Activated B cell treated with CpG ODN at 0.5 μM for 24 hours (primary cell): ENCODE measurements around the gene SNPH. TPM values are rescaled to one million over a fixed set of nuclear protein-coding genes. Genes with fewer than 3 reads are reported as not detected.

Experiments used
- ATAC-seq: fragments of 200-7000 bp; cut with Tn5 transposase; one replicate; pipeline ENCODE4 v1.10.0; 2021; ENCODE audit warnings: low read depth, mild to moderate bottlenecking, moderate library complexity
- CTCF ChIA-PET: fragments of 350-600 bp; sonication (Branson Sonifier 250); formaldehyde crosslinking; loops from one replicate; lab custom pipeline; 2021; ENCODE audit warnings: antibody characterized with exemption; lab: Charles Lee
- POLR2A ChIA-PET: fragments of 350-600 bp; sonication (Branson Sonifier 250); formaldehyde crosslinking; loops from one replicate; lab custom pipeline; 2021; ENCODE audit warnings: antibody characterized with exemption; lab: Charles Lee
- DNase-seq: peaks from one replicate; pipeline ENCODE4 v3.0.0; 2022
- H3K27ac Mint-ChIP-seq: one replicate; pipeline ENCODE4 v1.8.0; 2020; ENCODE audit warnings: mixed read lengths
- H3K27me3 Mint-ChIP-seq: one replicate; pipeline ENCODE4 v1.8.0; 2021; ENCODE audit warnings: mixed read lengths
- H3K36me3 Mint-ChIP-seq: one replicate; pipeline ENCODE4 v1.8.0; 2021; ENCODE audit warnings: low read depth, mixed read lengths
- H3K4me1 Mint-ChIP-seq: one replicate; pipeline ENCODE4 v1.8.0; 2021; ENCODE audit warnings: mixed read lengths
- H3K4me3 Mint-ChIP-seq: one replicate; pipeline ENCODE4 v1.8.0; 2020; ENCODE audit warnings: mild to moderate bottlenecking, mixed read lengths
- H3K9me3 Mint-ChIP-seq: one replicate; pipeline ENCODE4 v1.8.0; 2020; ENCODE audit warnings: mixed read lengths
- CTCF ChIP-seq: fragments of 200-600 bp; IDR thresholded peaks from one replicate; pipeline ENCODE4 v1.8.0; 2022; ENCODE audit warnings: antibody characterized with exemption, mild to moderate bottlenecking
- intact Hi-C: fragments of 100-400 bp; cut with micrococcal nuclease; formaldehyde crosslinking; loops from one replicate; pipeline ENCODE4 v1.15.1; 2024
- total RNA-seq: library from RNA; stranded (reverse); gene quantifications from 2 replicates; pipeline ENCODE4 v1.2.3, GENCODE V29; 2022

The SNPH gene
- total RNA-seq, 1 donor from 2014 or later = 0.86 TPM

GRCh38 chr20:1282966-1283365 is 16.9 kb downstream of the SNPH start:
- intact Hi-C loops = no loop called here
- TF ChIP-seq CTCF = no peak
- Mint-ChIP-seq H3K27ac (no peak overlapping the region), H3K4me3 (no peak overlapping the region), H3K27me3 (no peaks in the 10 kb centered on the region), H3K4me1 (peaks cover 3% of the 10 kb centered on the region), H3K9me3 (no peaks in the 10 kb centered on the region), H3K36me3 (no peaks in the 10 kb centered on the region)
- ATAC-seq = no peak
- no peak for DNase-seq
- ChIA-PET CTCF (no interaction called here), POLR2A (no interaction called here)

GRCh38 chr20:1283522-1284510 is 17.7 kb downstream of the SNPH start:
- ATAC-seq (no peak), DNase-seq (no peak)
- no peaks in the 10 kb centered on the region for H3K36me3 Mint-ChIP-seq
- H3K4me3 Mint-ChIP-seq = no peak overlapping the region
- intact Hi-C loops = no loop called here
- peaks cover 3% of the 10 kb centered on the region for H3K4me1 Mint-ChIP-seq
- no peaks in the 10 kb centered on the region for H3K9me3 Mint-ChIP-seq
- CTCF ChIA-PET = interaction anchor here (1.6 kb wide), 1 partner anchor 8 kb away, joined by 3 read pairs; no protein-coding TSS in a partner anchor
- no peak for TF ChIP-seq CTCF
- POLR2A ChIA-PET = no interaction called here
- H3K27ac Mint-ChIP-seq = no peak overlapping the region
- H3K27me3 Mint-ChIP-seq = no peaks in the 10 kb centered on the region

- POLR2A ChIA-PET = no interaction called here
- no peak overlapping the region for H3K27ac Mint-ChIP-seq
- no peaks in the 10 kb centered on the region for H3K27me3 Mint-ChIP-seq
Measured at GRCh38 chr20:1286267-1287024, 20.4 kb downstream of the SNPH start.

GRCh38 chr20:1287306-1287705 is 21.2 kb downstream of the SNPH start:
- ChIA-PET POLR2A (no interaction called here), CTCF (no interaction called here)
- no peak for TF ChIP-seq CTCF
- no peaks in the 10 kb centered on the region for H3K27me3 Mint-ChIP-seq
- H3K9me3 Mint-ChIP-seq = no peaks in the 10 kb centered on the region
- intact Hi-C loops = no loop called here
- H3K36me3 Mint-ChIP-seq = no peaks in the 10 kb centered on the region
- H3K4me3 Mint-ChIP-seq = no peak overlapping the region
- no peak overlapping the region for H3K27ac Mint-ChIP-seq
- H3K4me1 Mint-ChIP-seq = no peaks in the 10 kb centered on the region
- no peak for ATAC-seq
- no peak for DNase-seq

More at GRCh38 chr20:1286267-1287024, 20.4 kb downstream of the SNPH start:
- Mint-ChIP-seq H3K4me1 (no peaks in the 10 kb centered on the region), H3K4me3 (no peak overlapping the region), H3K9me3 (no peaks in the 10 kb centered on the region), H3K36me3 (no peaks in the 10 kb centered on the region)
- TF ChIP-seq CTCF = no peak
- ATAC-seq (no peak), DNase-seq (no peak)
- intact Hi-C loops = no loop called here
- CTCF ChIA-PET = interaction anchor here (0.7 kb wide), 1 partner anchor 12 kb away, joined by 3 read pairs; no protein-coding TSS in a partner anchor
